ENCODE measurements around the gene IMPDH1. TPM values are rescaled to one million over a fixed set of nuclear protein-coding genes. Genes with fewer than 3 reads are reported as not detected.
A peak's percentile ranks its signal among the peaks of the same experiment; 100 is the strongest.

The IMPDH1 gene
- total RNA-seq, 2 donors from 2014 or later, result 31.2 to 34.1 TPM

DNA sequence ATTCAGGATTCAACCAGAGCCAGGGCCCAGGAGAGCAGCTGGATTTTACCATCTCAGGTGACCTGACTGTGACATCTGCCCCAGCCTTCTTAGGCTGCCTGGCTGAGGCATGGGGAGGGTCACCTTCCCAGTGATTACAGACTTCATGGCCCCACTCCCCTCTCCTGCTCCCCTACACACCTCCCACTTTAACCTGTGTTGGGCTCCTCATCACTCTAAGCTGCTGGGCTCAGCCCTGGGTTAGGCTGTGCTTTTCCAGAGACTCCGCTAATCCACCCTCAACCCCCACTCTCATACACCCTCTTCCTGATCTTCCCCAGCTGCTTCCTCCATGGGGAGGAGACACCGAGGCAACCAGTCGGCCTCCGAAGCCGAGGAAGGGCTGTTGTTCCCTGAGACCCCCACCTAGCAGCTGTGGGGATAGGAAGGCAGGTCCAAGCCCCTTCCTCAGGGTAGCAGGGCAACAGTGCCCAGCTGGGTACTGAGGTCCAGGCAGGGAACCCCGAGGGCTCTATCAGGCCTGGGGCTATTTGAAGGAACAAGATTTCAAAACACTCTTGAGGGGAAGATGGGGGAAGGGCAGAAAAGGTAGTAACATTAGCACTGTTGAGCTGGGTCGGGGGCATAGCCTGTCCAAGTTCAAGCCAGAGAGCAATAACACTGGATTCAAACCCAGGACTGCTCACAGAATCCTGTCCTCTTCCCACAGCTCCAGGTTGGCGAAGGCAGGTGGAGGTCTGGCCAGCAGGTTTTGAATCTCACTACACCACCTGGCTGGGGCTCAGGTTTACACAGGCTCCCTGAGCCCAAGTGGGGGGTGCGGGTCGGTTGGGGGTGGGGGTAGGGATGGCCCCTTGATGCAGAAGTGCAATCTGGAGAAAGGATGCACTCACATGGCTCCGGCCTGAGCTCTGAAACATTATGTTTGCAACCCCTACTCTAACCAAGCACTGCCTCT, 1.8 kb downstream of the IMPDH1 start:
- DNase-seq (no peak), ATAC-seq (no peak)
- intact Hi-C loops (cut with DNase I), result no loop called here

DNA sequence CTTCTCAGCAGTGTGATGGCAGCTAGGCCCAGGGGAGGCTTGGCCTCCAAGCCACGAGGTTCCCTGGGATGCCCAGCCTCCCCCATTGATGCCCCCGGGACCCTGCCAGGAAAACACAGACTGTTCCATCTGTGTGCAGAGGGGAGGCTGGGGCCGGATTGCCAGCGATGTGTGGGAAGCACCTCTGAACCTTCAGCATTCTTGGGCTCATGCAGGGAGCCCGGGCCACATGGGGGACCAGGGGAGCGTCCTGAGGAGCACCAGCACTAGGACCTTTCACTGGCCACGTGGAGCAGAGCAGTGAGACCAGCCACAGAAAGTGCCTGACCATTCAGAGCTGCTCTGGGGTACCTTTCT, 2.6 kb downstream of the IMPDH1 start:
- intact Hi-C loops (cut with DNase I), result no loop called here
- DNase-seq (no peak), ATAC-seq (no peak)

DNA sequence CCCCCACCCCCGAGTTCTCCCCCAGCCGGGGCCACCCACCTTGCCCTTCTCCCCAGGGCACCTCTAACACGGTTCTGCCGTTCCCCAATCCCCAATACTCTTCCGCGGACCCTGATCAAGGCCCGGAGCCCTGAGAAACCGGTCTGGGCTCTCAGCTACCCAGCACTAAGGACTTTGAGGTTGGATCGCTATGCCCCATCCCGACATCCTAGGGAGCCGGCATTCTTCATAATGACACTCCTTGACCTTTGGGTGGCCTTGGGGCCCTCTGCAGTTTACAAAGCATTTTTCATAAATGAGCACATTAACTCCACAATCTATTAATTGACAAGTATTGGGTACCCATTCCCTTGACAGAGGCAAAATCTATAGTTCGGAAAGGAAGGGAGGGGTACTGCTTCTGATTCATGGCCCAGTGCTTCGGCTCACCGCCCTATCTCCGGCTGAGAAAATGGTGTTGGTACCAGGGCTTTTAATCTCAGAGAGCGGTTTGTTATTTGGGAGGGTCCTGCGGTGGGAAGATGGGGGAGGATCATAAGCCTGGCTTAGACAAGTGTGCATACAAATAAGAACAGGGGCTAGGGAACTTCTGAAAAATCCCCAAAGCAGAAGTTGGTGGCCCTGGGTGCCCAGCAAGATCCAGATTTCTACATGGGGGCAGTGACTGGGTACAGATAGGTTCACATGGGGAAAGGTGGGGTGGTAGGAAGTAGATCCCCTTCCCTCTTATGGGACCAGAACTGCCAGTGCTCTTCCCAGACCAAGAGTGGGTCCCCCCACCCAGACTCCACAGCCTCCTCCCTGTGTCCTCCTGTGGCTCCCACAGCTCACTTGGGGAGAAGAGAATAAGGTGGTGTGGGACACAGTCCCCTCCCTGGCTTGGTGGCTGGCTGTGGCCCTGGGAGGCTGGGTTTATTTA, 3.2 kb downstream of the IMPDH1 start:
- DNase-seq (no peak), ATAC-seq (no peak)
- intact Hi-C loops (cut with DNase I), result no loop called here

DNA sequence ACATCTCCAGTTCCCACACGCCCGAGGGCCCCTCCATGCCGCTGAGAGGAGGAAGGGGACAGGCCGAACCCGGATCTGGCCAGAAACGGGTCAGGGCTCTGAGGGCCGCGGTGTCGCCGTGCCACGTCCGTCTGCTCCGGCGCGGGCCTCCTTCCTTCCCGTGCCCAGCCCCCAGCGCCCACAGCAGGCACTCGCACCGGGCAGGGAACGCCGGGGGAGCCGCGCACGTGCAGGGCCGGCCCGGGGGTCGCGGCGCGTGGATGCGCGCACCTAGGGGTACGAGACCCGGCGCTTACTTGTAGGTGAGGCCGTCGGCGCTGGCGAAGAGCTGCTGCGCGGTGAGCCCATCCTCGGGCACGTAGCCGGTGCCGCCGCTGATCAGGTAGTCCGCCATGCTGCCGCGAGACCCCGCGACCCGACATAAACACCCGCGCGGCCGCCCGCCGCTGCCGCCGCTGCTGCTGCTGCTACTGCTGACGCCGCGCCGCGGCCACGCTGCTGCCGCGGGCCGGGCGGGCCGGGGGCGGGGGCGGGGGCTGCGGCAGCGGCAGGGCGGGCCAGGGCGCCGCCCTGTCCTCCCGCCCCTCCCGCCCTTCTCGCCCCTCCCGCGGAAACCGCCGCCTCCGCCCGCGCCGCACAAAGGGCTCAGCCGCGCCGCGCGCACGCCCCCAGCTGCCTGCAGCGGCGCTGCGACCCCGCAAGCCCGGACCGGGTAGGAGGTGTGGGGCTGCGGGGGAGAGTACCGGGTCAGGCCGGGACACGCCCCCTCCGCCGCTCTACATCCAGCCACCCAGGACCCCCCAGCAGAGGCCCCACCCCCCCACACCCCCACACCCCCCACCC, 4.1 kb downstream of the IMPDH1 start:
- DNase-seq (peak; percentile 67), ATAC-seq (peak in 1 of 2 donors; percentile 1)
- intact Hi-C loops (cut with DNase I), result no loop called here

DNA sequence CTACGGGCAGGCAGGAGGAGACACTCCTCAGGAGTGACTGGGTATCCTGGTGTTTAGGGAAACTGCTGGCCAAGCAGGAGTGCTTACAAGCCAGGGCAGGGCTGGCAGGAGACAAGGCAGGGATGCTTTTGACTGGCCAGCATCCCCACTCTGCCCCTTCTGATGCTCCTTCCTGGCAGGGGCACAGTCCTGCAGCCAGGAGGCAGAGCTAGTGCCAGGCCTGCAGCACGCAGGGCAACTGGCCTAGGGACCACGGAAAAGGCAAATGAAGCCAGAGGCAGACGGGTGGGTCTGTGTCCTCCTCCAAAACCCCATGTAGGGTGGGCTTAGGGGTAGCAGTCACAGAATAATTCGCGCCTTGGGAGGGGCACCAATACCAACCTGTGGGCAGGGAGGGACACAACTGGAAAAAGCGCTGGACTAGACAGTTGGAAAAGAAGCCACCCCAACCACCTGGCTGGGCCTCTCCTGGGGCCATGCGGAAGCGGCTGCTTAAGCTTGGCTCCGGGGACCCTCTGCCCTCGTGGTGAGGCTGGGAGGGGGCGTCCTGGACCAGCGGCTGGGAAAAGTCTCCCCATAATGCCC, 4.8 kb downstream of the IMPDH1 start:
- DNase-seq (no peak), ATAC-seq (no peak)
- intact Hi-C loops (cut with DNase I), result no loop called here

DNA sequence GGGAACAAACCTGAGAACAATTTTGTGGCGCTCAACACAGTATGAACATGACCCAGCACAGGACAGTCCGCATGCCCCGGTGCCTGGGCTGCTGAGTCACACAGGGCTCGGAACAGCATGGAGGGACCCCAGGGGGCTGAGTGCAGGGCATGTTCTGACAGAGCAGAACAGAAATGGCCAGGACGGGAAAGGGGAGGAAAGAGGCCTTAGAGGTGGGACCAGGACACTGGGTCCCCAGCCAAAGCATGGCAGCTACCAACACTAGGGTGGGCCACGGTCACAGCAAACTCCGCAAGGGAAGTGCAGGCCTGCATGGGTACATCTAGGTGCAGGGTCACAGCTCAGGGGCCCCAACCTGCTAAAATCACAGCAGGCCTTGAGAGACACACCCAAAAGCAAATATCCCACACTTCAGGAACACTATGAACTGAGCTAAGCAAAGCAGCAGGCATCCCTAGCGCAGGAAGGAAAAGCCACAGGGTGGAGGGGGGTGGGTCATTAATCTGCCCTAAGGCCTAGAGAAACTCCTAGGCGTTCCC, 5.6 kb downstream of the IMPDH1 start:
- intact Hi-C loops (cut with DNase I), result no loop called here
- DNase-seq (no peak), ATAC-seq (no peak)

DNA sequence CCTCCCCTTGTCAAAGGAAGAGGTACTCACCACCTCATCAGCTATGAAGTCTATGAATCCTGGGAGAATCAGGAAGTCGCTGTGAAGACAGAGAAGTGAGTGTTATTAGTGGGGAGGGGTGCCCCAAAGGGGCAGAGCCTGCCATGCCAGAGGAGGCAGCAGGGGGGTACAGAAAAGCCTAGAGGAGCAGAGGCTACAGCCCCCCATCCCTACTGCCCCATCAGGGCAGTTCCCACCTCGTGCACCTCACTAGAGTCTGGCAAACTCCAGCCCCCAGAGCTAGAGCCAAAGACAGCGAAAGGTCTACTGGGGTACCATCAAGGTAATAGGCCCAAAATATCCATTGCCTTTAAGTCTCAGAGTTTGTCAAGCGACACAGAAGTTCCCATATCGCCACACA, 6.1 kb downstream of the IMPDH1 start:
- intact Hi-C loops (cut with DNase I), result no loop called here
- ATAC-seq (no peak), DNase-seq (no peak)

DNA sequence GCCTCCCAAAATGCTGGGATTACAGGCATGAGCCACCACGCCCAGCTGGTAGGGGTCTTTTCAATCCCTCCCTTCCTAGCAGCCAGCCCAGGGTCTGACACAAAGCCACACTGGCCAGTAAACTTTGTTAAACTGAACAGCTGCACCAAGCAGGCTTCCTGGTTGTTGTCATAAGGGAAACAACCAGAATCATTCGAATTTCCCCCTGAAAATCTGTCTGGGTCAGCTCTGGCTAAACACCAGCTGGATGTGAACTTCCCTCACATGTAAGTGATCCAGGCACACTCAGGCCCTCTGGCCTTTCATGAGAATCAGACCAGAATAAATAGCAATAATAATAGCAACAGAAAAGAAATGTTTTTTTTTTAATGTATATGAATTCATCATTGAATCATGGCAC, 7.4 kb downstream of the IMPDH1 start:
- DNase-seq (no peak), ATAC-seq (no peak)
- intact Hi-C loops (cut with DNase I), result no loop called here

DNA sequence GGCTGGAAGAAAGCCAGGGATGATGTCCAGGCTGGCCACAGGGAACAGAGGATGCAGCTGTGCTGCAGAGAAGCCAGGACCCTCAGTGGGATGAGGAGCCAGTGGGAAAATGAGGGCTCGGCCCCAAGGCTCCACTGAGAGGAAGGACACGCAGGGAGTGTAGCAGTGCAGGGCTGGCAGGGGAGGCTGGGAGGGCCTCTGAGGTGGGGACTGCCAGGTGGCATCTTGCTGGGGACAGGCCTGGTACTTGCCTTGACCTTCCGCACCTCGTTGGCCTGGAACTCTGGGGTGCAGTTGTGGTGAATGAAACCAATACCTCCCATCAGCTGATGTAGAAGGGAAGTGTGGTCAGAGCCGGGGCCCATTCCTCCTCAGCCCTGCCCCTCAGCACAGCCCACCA, 9.2 kb downstream of the IMPDH1 start:
- DNase-seq, result no peak

DNA sequence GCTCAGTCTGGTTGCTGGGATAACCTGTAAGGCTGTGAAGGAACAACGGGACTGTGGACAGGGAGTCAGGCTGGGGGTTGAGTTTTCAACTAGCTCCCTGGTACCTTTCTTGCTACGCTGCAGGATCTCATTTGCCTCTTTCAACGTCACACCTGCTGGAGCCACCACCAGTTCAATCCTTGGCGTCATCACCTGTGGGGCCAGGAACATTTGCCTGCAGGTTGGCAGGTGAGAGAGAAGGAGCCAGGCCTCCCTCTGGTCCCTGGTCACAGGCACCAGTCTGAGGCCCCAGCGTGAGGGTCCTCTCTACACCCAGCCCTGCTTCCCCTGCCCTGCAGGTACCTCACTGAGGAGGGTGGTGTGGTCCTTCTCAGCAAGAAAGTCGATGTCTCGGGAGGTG, 9.8 kb downstream of the IMPDH1 start:
- DNase-seq, result no peak
- intact Hi-C loops (cut with DNase I), result no loop called here
- no peak for ATAC-seq

More for the DNA sequence above, 9.2 kb downstream of the IMPDH1 start:
- intact Hi-C loops (cut with DNase I), result no loop called here
- ATAC-seq, result no peak

DNA sequence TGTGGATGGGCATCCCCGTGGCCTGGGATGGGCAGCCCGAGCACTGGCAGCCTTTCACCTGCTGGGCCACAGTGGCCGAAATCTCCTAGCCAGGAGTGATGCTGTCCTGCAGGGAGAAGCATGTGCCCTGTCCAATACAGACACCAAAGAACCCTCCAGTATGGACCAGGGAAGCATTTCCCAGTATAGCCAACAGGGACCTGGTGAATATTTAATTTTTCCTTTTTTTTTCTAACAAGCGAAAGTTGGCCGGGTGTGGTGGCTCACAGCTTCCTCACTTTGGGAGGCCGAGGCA, 11.0 kb downstream of the IMPDH1 start:
- no peak for ATAC-seq
- intact Hi-C loops (cut with DNase I), result loop anchor here in 1 of 2 donors (1.0 kb wide), 1 partner anchor 28 kb away; no protein-coding TSS in a partner anchor
- DNase-seq, result no peak

DNA sequence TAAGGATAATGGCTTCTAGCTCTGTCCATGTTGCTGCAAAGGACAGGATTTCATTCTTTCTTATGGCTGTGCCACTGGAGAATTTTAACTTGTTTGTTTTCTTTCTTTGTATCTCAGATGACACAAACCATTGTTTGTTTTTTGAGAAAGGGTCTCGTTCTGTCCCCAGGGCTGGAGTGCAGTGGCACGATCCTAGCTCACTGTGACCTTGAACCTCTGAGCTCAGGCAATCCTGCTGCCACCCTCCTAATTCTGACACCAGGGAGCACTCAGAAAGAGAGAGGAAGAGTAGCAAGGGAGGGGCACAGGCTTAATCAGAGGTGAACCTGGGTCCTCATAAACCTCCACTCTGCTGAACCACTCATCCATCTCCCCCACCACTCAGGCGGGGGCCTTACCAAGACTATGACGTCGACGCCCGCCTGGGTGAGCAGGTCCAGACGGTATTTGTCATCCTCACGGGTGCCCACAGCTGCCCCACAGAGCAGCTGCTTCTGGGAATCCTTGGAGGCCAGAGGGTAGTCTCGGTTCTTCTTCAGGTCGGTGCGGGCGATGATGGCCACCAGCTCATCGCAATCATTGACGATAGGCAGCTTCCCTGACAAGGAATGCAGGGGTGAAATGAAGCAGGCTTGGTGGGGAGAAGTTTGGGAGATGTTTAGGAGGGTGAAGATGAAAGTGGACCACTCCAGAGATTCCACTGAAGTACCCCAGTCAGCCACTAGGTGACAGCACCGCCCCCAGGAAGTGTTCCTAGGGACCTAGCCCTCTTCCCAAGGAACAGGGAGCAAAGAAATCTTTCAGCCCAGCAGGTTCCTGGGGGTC, 11.6 kb downstream of the IMPDH1 start:
- intact Hi-C loops (cut with DNase I), result loop anchor here in 1 of 2 donors (1.0 kb wide), 1 partner anchor 28 kb away; no protein-coding TSS in a partner anchor
- peak; percentile 49 for DNase-seq
- peak; percentile 53 to 63 for ATAC-seq

DNA sequence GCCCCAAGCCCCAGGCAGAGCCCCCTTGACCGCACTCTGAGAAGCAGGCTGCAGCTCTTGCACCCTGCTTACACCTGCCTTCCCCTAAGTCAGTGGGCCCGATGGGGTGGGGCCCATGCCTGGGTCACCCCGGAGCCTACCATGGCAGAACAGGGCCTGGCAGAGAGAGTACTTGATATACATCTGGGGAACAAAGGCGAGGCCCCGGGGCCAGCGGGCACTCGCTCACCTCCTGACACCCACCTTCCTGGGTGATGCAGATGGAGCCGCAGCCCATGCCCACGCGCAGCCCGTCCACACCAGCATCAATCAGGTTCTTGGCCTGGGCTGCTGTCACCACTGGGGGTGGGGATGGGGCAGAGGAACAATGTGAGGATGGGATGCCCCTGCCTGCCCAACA, 13.4 kb downstream of the IMPDH1 start:
- intact Hi-C loops (cut with DNase I), result no loop called here
- ATAC-seq (no peak), DNase-seq (no peak)

DNA sequence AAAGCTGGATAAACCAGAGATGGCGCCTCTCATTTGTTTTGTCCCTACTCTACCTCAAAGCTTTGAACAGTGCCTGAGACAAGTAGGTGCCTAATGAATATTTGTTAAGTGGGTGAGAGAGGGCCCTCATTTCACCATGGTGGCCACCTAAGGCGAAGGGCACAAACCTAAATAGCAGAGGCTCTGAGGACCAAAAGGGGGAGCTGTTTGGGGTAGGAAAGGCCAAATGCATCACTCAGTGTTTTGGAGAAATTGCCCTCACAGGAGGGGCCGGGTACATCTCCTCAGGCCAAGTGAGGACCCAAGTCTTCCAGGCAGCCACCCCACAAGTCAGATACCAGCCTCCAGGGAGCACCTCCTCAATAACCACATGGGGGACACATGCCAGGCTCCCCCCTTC, 14.0 kb downstream of the IMPDH1 start:
- ATAC-seq, result no peak
- DNase-seq, result no peak
- intact Hi-C loops (cut with DNase I), result no loop called here

DNA sequence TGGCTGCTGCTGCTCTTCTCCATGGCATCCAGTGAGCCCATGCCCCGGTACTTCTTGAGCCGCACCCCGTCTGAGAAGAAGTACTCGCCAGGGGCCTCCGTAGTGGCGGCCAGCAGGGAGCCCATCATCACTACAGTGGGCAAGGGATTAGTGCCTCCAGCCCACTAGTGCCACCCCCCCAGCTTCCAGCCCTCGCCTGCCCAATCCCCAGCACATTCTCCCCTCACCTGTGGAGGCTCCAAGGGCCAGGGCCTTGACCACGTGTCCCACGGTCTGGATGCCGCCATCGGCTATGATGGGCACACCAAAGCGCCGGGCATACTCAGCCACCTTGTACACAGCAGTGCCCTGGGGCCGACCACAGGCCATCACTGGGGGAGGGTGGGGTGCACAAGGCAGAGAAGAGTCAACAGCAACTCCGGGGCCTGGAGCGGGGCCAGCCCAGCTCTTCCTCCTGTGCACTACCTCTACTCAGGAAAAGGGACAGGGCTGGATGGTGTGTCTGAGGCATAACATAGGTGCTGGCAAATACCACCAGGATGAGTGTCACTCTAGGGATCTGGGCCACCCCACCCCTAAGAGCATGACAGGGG, 14.8 kb downstream of the IMPDH1 start:
- DNase-seq (no peak), ATAC-seq (no peak)
- intact Hi-C loops (cut with DNase I), result no loop called here

DNA sequence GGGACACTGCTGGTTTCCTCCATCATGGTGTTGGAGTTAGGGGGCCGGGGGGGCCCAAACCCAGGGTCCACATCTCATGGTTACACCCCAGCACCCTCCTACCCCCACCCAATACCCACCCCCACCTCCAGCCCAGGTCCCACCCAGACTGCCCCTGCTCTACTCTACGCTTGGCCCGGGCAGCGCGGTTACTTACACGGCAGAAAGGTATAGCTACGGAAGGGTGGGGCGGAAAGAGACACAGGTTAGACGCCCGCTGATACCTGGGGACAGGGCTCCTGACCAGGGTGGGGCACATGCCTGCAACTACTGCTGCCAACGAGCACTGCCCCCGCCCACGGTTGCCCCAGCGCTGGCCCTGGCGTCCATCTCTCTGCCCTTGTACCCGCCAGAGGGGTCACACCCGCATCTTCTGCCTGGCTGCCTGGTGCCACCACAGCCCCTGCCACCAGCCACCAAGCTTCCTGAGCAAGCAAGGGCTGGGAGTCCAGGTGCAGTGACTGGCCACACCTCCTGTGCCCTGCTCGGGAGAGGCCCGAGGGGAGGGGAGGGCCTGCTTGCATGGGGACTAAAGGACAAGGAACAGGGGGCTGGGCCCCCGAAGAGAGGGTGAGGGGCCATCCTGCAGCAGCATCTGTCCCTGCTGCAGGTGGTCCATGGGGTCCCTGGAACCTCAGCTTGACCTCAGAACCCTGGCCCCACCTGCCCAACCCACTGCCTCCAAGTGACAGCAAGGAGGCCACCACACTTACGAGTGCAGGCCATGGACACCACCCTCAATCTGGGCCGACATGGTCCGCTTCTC, 16.1 kb downstream of the IMPDH1 start:
- DNase-seq (no peak), ATAC-seq (no peak)
- intact Hi-C loops (cut with DNase I), result no loop called here
